Measurements from ENCODE around the gene CDKL5.

CDKL5 gene

DNA sequence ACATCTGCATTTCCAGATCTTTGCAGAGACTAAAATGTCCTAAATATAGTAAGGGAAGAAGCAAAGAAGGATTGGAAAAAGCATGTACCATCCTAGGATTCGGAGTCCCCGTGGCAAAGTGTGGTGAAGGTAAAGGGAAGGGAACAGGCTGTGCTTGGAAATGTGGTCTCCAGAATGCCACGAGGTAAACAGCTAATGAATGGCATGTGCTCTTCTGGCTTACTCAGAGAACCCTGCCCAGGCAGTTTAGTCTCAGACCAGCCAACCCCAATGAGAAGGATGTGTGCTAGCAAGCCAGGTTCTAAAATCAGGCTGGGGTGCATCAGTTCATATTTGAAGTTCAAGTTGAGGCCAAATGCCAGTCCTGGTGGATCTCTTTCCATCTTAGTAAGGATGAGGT lies 133.4 kb downstream of the CDKL5 start:
- TF ChIP-seq YY1 (IDR thresholded peaks at IDR 0.05; ENCODE audit: low read depth) (no peak), NFIC (IDR thresholded peaks at IDR 0.05) (no peak), RAD21 (IDR thresholded peaks at IDR 0.05; ENCODE audit: low read depth) (no peak), EP300 (IDR thresholded peaks at IDR 0.05; ENCODE audit: borderline replicate concordance) (no peak)
- TF ChIP-seq, protein P1, sequence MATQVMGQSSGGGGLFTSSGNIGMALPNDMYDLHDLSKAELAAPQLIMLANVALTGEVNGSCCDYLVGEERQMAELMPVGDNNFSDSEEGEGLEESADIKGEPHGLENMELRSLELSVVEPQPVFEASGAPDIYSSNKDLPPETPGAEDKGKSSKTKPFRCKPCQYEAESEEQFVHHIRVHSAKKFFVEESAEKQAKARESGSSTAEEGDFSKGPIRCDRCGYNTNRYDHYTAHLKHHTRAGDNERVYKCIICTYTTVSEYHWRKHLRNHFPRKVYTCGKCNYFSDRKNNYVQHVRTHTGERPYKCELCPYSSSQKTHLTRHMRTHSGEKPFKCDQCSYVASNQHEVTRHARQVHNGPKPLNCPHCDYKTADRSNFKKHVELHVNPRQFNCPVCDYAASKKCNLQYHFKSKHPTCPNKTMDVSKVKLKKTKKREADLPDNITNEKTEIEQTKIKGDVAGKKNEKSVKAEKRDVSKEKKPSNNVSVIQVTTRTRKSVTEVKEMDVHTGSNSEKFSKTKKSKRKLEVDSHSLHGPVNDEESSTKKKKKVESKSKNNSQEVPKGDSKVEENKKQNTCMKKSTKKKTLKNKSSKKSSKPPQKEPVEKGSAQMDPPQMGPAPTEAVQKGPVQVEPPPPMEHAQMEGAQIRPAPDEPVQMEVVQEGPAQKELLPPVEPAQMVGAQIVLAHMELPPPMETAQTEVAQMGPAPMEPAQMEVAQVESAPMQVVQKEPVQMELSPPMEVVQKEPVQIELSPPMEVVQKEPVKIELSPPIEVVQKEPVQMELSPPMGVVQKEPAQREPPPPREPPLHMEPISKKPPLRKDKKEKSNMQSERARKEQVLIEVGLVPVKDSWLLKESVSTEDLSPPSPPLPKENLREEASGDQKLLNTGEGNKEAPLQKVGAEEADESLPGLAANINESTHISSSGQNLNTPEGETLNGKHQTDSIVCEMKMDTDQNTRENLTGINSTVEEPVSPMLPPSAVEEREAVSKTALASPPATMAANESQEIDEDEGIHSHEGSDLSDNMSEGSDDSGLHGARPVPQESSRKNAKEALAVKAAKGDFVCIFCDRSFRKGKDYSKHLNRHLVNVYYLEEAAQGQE (IDR thresholded peaks at IDR 0.05; ENCODE audit: low read depth) = no peak

DNA sequence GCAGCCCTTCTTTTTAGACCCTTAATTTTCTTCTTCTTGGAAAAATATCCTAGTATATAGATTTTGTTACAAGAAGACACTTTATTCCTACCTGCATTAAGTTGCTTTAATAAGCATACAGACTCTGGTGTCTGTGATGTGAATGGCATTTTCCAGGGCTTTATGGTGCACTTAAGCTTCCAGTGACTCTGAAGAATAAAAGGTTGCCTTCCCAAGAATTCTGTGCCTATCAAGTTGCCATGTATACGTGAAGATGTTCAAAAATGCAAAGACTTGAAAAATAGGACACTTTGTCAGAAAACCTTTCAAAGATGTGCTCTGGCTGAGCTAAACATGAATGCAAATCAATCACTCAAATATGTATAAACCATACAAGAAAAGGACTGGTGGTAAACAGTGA lies 135.6 kb downstream of the CDKL5 start:
- no peak for TF ChIP-seq EGR1 (IDR thresholded peaks at IDR 0.05)

DNA sequence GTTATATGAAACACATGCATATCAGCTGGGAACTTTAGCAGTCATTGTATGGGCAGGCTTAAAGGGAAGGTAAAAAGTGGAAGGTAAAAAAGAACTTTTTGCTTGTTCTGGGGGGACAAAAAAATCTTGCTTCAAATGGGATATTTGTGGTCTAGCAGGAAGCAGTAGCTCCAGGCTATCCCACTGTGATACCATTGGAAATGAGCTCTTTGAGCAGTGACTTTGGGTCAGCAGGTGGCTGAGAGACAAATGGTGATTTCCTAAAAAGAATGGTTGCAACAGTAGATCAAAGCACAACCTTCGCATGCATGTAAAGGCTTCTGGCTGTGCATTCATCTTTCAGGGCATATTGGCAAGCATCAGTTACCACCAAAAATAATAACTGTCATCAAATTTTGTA lies 140.3 kb downstream of the CDKL5 start:
- TF ChIP-seq CREB1 (IDR thresholded peaks at IDR 0.05; ENCODE audit: low read depth) (no peak), FOXM1 (IDR thresholded peaks at IDR 0.05; ENCODE audit: borderline replicate concordance, low read depth) (no peak), EGR1 (IDR thresholded peaks at IDR 0.05) (no peak), CEBPB (IDR thresholded peaks at IDR 0.05) (no peak), USF1 (IDR thresholded peaks at IDR 0.05) (no peak), RAD21 (IDR thresholded peaks at IDR 0.05; ENCODE audit: low read depth) (no peak), TAF1 (IDR thresholded peaks at IDR 0.05; ENCODE audit: low read depth) (no peak), TEAD4 (IDR thresholded peaks at IDR 0.05) (no peak), EP300 (IDR thresholded peaks at IDR 0.05; ENCODE audit: borderline replicate concordance) (no peak), YY1 (IDR thresholded peaks at IDR 0.05; ENCODE audit: low read depth) (no peak), NFIC (IDR thresholded peaks at IDR 0.05) (no peak), TCF12 (IDR thresholded peaks at IDR 0.05; ENCODE audit: low read depth) (no peak), ZBTB7A (IDR thresholded peaks at IDR 0.05; ENCODE audit: low read depth) (no peak)
- TF ChIP-seq, protein P1 (IDR thresholded peaks at IDR 0.05; ENCODE audit: low read depth) = no peak
- TF ChIP-seq, protein P2, sequence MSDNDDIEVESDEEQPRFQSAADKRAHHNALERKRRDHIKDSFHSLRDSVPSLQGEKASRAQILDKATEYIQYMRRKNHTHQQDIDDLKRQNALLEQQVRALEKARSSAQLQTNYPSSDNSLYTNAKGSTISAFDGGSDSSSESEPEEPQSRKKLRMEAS (IDR thresholded peaks at IDR 0.05) = no peak

DNA sequence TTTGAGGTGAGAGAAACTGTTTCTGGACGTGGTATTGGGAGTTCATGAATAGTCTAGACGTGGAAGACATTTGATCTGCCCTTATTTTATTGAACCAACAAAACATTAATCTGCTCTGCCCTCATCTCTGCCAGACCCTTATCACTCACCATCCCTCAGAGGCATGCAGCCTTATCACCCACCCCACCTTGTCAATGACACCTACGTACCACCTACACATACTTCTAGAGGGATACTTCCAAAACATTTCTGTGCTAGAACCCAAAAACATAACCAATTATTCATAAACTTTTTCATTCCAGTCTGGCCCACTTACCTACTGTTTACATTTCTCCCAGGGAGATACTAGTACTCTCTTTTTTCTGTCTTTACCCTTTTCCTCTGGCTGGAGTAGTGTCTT lies 141.3 kb downstream of the CDKL5 start:
- no peak for TF ChIP-seq TEAD4 (IDR thresholded peaks at IDR 0.05)
- TF ChIP-seq, protein P2 (IDR thresholded peaks at IDR 0.05) = no peak
- no peak for TF ChIP-seq NFIC (IDR thresholded peaks at IDR 0.05)
- TF ChIP-seq RAD21 (IDR thresholded peaks at IDR 0.05; ENCODE audit: low read depth) = no peak
- TF ChIP-seq ZBTB7A (IDR thresholded peaks at IDR 0.05; ENCODE audit: low read depth) = no peak
- no peak for TF ChIP-seq EP300 (IDR thresholded peaks at IDR 0.05; ENCODE audit: borderline replicate concordance)
- TF ChIP-seq, protein P1 (IDR thresholded peaks at IDR 0.05; ENCODE audit: low read depth) = no peak
- TF ChIP-seq YY1 (IDR thresholded peaks at IDR 0.05; ENCODE audit: low read depth) = no peak
- no peak for TF ChIP-seq USF1 (IDR thresholded peaks at IDR 0.05)
- TF ChIP-seq TAF1 (IDR thresholded peaks at IDR 0.05; ENCODE audit: low read depth) = no peak
- TF ChIP-seq EGR1 (IDR thresholded peaks at IDR 0.05) = no peak
- no peak for TF ChIP-seq TCF12 (IDR thresholded peaks at IDR 0.05; ENCODE audit: low read depth)
- no peak for TF ChIP-seq FOXM1 (IDR thresholded peaks at IDR 0.05; ENCODE audit: borderline replicate concordance, low read depth)
- no peak for TF ChIP-seq CREB1 (IDR thresholded peaks at IDR 0.05; ENCODE audit: low read depth)
- TF ChIP-seq CEBPB (IDR thresholded peaks at IDR 0.05) = no peak

GRCh38 chrX:18573556-18573955 lies 148.1 kb downstream of the CDKL5 start:
- TF ChIP-seq EP300 (IDR thresholded peaks at IDR 0.05; ENCODE audit: borderline replicate concordance) (no peak), TEAD4 (IDR thresholded peaks at IDR 0.05) (no peak), CEBPB (IDR thresholded peaks at IDR 0.05) (no peak), YY1 (IDR thresholded peaks at IDR 0.05; ENCODE audit: low read depth) (no peak), CREB1 (IDR thresholded peaks at IDR 0.05; ENCODE audit: low read depth) (no peak), ZBTB7A (IDR thresholded peaks at IDR 0.05; ENCODE audit: low read depth) (no peak), TCF12 (IDR thresholded peaks at IDR 0.05; ENCODE audit: low read depth) (no peak), EGR1 (IDR thresholded peaks at IDR 0.05) (no peak), TAF1 (IDR thresholded peaks at IDR 0.05; ENCODE audit: low read depth) (no peak), RAD21 (IDR thresholded peaks at IDR 0.05; ENCODE audit: low read depth) (no peak), NFIC (IDR thresholded peaks at IDR 0.05) (no peak), FOXM1 (IDR thresholded peaks at IDR 0.05; ENCODE audit: borderline replicate concordance, low read depth) (no peak), USF1 (IDR thresholded peaks at IDR 0.05) (no peak)
- TF ChIP-seq, protein P1 (IDR thresholded peaks at IDR 0.05; ENCODE audit: low read depth) = no peak
- TF ChIP-seq, protein P2 (IDR thresholded peaks at IDR 0.05) = no peak
